Mesendoderm (in vitro differentiated cells): ENCODE results near the gene WNT1.

Experiments
- DNase-seq: peaks from one replicate; pipeline ENCODE4 v3.0.0; 2013
- H2AK5ac ChIP-seq: 2 replicates; pipeline ENCODE4 v1.6.1; 2013; ENCODE audit warnings: low read length, inconsistent platforms
- H2BK120ac ChIP-seq: 2 replicates; pipeline ENCODE4 v1.6.1; 2013; ENCODE audit warnings: low read depth, mild to moderate bottlenecking, low read length, moderate library complexity, mixed read lengths
- H2BK15ac ChIP-seq: replicated peaks from 2 replicates; pipeline ENCODE4 v1.6.1; 2013; ENCODE audit warnings: low read depth, mild to moderate bottlenecking, moderate library complexity
- H2BK5ac ChIP-seq: 2 replicates; pipeline ENCODE4 v1.6.1; 2013; ENCODE audit warnings: low read length, inconsistent platforms
- H3K18ac ChIP-seq: 2 replicates; pipeline ENCODE4 v1.6.1; 2013; ENCODE audit warnings: mild to moderate bottlenecking, low read length, mixed read lengths
- H3K23ac ChIP-seq: one replicate; pipeline ENCODE4 v1.6.1; 2013; ENCODE audit warnings: low read length
- H3K27ac ChIP-seq: 2 replicates; pipeline ENCODE4 v1.5.1; 2013; ENCODE audit warnings: low read depth, mild to moderate bottlenecking, inconsistent platforms, low read length, moderate library complexity
- H3K27me3 ChIP-seq: 2 replicates; pipeline ENCODE4 v1.6.1; 2013; ENCODE audit warnings: low read length, control low read depth, mild to moderate bottlenecking, inconsistent platforms; ENCODE audit not compliant: insufficient read depth, poor library complexity
- H3K36me3 ChIP-seq: 2 replicates; pipeline ENCODE4 v1.6.1; 2013; ENCODE audit warnings: low read length, inconsistent platforms; ENCODE audit not compliant: control insufficient read depth, insufficient read depth
- H3K4ac ChIP-seq: one replicate; pipeline ENCODE4 v1.6.1; 2013; ENCODE audit warnings: low read depth, mild to moderate bottlenecking, low read length, moderate library complexity
- H3K4me1 ChIP-seq: 2 replicates; pipeline ENCODE4 v1.6.1; 2013; ENCODE audit warnings: low read depth, low read length, inconsistent platforms; ENCODE audit not compliant: control insufficient read depth
- H3K4me2 ChIP-seq: 2 replicates; pipeline ENCODE4 v1.6.1; 2013; ENCODE audit warnings: low read length
- H3K4me3 ChIP-seq: 2 replicates; pipeline ENCODE4 v1.5.1; 2013; ENCODE audit warnings: mild to moderate bottlenecking, low read length
- H3K56ac ChIP-seq: one replicate; pipeline ENCODE4 v1.6.1; 2013; ENCODE audit warnings: low read length
- H3K79me1 ChIP-seq: 2 replicates; pipeline ENCODE4 v1.6.1; 2013; ENCODE audit warnings: low read length, inconsistent platforms
- H3K79me2 ChIP-seq: 2 replicates; pipeline ENCODE4 v1.6.1; 2013; ENCODE audit warnings: mild to moderate bottlenecking, low read length; ENCODE audit not compliant: control insufficient read depth, insufficient read depth
- H3K9ac ChIP-seq: 2 replicates; pipeline ENCODE4 v1.6.1; 2013; ENCODE audit warnings: low read length, inconsistent platforms
- H4K5ac ChIP-seq: one replicate; pipeline ENCODE4 v1.6.1; 2013; ENCODE audit warnings: low read length
- H4K8ac ChIP-seq: one replicate; pipeline ENCODE4 v1.6.1; 2013; ENCODE audit warnings: low read depth, mild to moderate bottlenecking, control low read depth, low read length, moderate library complexity
- WGBS: extraction: QIAGEN DNeasy Blood & Tissue Kit; methylation state at CpG from one replicate; pipeline ENCODE4 v1.1.7; 2013; ENCODE audit warnings: low lambda C conversion rate, missing lambda C conversion rate; ENCODE audit not compliant: insufficient coverage; ENCODE audit errors: extremely low coverage; 5-methylcytosine and 5-hydroxymethylcytosine counted together

WNT1 gene

DNA sequence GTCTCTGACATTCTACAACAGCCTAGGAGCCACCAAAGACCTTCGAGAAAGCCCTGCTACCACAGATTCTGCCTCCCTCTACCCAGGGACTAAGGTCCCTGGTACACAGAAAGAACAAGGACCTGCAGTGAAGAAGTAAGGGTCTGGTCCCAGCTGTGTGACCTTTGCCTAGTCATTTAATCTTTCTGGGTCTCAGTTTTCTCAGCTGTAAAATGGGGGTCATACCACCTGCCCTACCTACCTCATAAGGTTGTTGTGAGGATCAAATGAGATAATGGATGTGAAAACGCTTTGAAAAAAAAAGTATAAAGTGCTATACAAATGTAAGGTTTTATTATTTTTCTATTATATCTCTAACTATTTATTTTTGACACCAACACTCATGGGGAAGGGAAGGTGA, 45.7 kb downstream of the WNT1 start:
- no peaks in the 10 kb centered on the region for H3K27me3 ChIP-seq
- no peak overlapping the region for H3K18ac ChIP-seq
- H3K4me1 ChIP-seq = no peaks in the 10 kb centered on the region
- H4K8ac ChIP-seq = no peak overlapping the region
- no peak overlapping the region for H3K27ac ChIP-seq
- no peak overlapping the region for H2AK5ac ChIP-seq
- H2BK5ac ChIP-seq = no peak overlapping the region
- H2BK15ac ChIP-seq = no peak overlapping the region
- no CpG with 5 or more reads among the region's 2 CpGs for WGBS
- no peak overlapping the region for H3K56ac ChIP-seq
- no peak overlapping the region for H3K4ac ChIP-seq
- peaks cover 29% of the 10 kb centered on the region for H3K36me3 ChIP-seq
- no peaks in the 10 kb centered on the region for H3K79me2 ChIP-seq
- DNase-seq = no peak
- H3K4me3 ChIP-seq = no peak overlapping the region
- H3K9ac ChIP-seq = no peak overlapping the region
- H3K23ac ChIP-seq = no peak overlapping the region
- H4K5ac ChIP-seq = no peak overlapping the region
- no peak overlapping the region for H3K4me2 ChIP-seq
- no peak overlapping the region for H2BK120ac ChIP-seq
- no peaks in the 10 kb centered on the region for H3K79me1 ChIP-seq

GRCh38 chr12:49024543-49024942, 46.4 kb downstream of the WNT1 start:
- H3K27me3 ChIP-seq = no peaks in the 10 kb centered on the region
- no peak overlapping the region for H2AK5ac ChIP-seq
- no peak overlapping the region for H3K18ac ChIP-seq
- no peak overlapping the region for H3K4me3 ChIP-seq
- no peak overlapping the region for H2BK15ac ChIP-seq
- peaks cover 29% of the 10 kb centered on the region for H3K36me3 ChIP-seq
- no peak overlapping the region for H3K56ac ChIP-seq
- no peak for DNase-seq
- no peak overlapping the region for H3K23ac ChIP-seq
- no peak overlapping the region for H3K4me2 ChIP-seq
- H4K8ac ChIP-seq = no peak overlapping the region
- no peaks in the 10 kb centered on the region for H3K79me1 ChIP-seq
- H4K5ac ChIP-seq = no peak overlapping the region
- H3K9ac ChIP-seq = no peak overlapping the region
- no CpG with 5 or more reads among the region's 12 CpGs for WGBS
- no peak overlapping the region for H3K27ac ChIP-seq
- H2BK5ac ChIP-seq = no peak overlapping the region
- no peaks in the 10 kb centered on the region for H3K79me2 ChIP-seq
- H3K4me1 ChIP-seq = no peaks in the 10 kb centered on the region
- H2BK120ac ChIP-seq = no peak overlapping the region
- no peak overlapping the region for H3K4ac ChIP-seq

- Histone ChIP-seq H3K79me1 (no peaks in the 10 kb centered on the region), H3K23ac (no peak overlapping the region), H4K5ac (no peak overlapping the region), H3K27me3 (no peaks in the 10 kb centered on the region), H3K4me3 (no peak overlapping the region), H2AK5ac (no peak overlapping the region), H3K18ac (no peak overlapping the region), H3K4me1 (no peaks in the 10 kb centered on the region), H3K79me2 (no peaks in the 10 kb centered on the region), H3K27ac (no peak overlapping the region), H4K8ac (no peak overlapping the region), H3K4me2 (no peak overlapping the region), H2BK15ac (no peak overlapping the region), H2BK5ac (no peak overlapping the region), H3K9ac (no peak overlapping the region), H3K4ac (no peak overlapping the region), H3K56ac (no peak overlapping the region), H3K36me3 (peaks cover 29% of the 10 kb centered on the region), H2BK120ac (no peak overlapping the region)
- DNase-seq = no peak
- no CpG with 5 or more reads among the region's 4 CpGs for WGBS
Observed at GRCh38 chr12:49025463-49025862, 47.3 kb downstream of the WNT1 start.

GRCh38 chr12:49026101-49026500, 48.0 kb downstream of the WNT1 start:
- H2BK5ac ChIP-seq = no peak overlapping the region
- no peaks in the 10 kb centered on the region for H3K79me1 ChIP-seq
- DNase-seq = no peak
- no peak overlapping the region for H3K27ac ChIP-seq
- H3K4me1 ChIP-seq = no peaks in the 10 kb centered on the region
- H3K18ac ChIP-seq = no peak overlapping the region
- H3K79me2 ChIP-seq = no peaks in the 10 kb centered on the region
- H2BK15ac ChIP-seq = no peak overlapping the region
- H4K5ac ChIP-seq = no peak overlapping the region
- no CpG with 5 or more reads among the region's 21 CpGs for WGBS
- H2BK120ac ChIP-seq = no peak overlapping the region
- no peak overlapping the region for H3K4me3 ChIP-seq
- peaks cover 32% of the 10 kb centered on the region for H3K36me3 ChIP-seq
- H3K4me2 ChIP-seq = no peak overlapping the region
- H3K56ac ChIP-seq = no peak overlapping the region
- H4K8ac ChIP-seq = no peak overlapping the region
- H3K27me3 ChIP-seq = no peaks in the 10 kb centered on the region
- no peak overlapping the region for H3K23ac ChIP-seq
- no peak overlapping the region for H3K9ac ChIP-seq
- no peak overlapping the region for H3K4ac ChIP-seq
- no peak overlapping the region for H2AK5ac ChIP-seq

GRCh38 chr12:49026678-49027480, 48.8 kb downstream of the WNT1 start:
- Histone ChIP-seq H3K23ac (no peak overlapping the region), H2BK120ac (no peak overlapping the region), H3K4ac (no peak overlapping the region), H3K18ac (no peak overlapping the region), H3K27me3 (no peaks in the 10 kb centered on the region), H3K4me3 (no peak overlapping the region), H4K8ac (no peak overlapping the region), H2AK5ac (no peak overlapping the region), H3K4me2 (no peak overlapping the region), H3K79me2 (no peaks in the 10 kb centered on the region), H2BK15ac (no peak overlapping the region), H3K36me3 (peaks cover 32% of the 10 kb centered on the region), H2BK5ac (no peak overlapping the region), H4K5ac (no peak overlapping the region), H3K9ac (no peak overlapping the region), H3K79me1 (no peaks in the 10 kb centered on the region), H3K27ac (no peak overlapping the region), H3K56ac (no peak overlapping the region), H3K4me1 (no peaks in the 10 kb centered on the region)
- no peak for DNase-seq
- no CpG with 5 or more reads among the region's 26 CpGs for WGBS
